NCI-H2171 (cell line): ENCODE data around the gene ADGRE1.

Source experiments
- DNase-seq: peaks from one replicate; lab custom pipeline; 2025; lab: John Stamatoyannopoulos, UW

Gene ADGRE1

DNA sequence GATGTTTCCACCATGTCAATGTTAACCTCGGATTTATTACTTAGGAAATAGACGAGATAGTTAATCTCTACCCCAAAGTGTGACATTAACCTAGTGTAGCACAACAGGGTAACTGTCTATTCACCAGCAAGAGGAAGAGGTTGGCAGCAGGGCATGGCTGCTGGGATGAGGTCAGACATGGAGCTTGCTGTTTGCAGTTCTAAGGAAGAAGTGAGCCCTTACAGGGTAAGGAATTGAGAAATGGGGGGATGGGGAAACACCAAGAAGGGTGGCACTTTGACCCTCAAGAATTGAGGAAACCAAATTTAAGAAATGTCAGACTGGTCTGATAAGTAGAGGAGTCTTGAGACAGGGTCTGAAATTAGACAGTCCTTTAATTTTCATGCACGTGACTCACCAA is 71.4 kb downstream of the ADGRE1 start:
- DNase-seq = no peak

DNA sequence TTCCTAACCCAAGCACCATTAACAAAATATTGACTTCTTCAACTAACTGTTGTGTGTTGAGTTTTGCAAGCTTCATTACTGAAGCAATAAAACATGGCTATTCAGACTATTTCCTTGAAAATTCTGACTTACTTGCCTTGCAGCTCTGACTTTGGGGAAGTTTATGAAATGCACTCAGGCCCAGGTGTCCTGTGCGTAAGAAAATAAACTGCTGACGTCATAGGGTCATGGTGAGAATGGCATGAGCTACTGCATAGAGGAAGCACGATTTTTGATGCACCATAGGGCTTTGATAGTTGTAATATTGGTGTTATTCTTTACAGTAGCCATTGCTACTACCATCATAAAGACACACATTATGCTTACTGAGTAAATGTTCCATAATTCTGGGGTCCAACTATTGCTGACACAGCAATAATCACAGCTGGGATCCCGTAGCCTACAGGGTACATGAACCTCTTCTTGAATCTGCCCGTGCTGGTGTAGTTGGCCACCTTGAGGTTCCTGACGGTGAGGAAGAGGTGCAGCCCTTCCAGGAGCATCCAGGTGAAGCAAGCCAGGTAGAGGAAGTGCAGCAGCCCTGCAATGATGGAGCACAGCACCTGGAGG is 76.0 kb downstream of the ADGRE1 start:
- no peak for DNase-seq

DNA sequence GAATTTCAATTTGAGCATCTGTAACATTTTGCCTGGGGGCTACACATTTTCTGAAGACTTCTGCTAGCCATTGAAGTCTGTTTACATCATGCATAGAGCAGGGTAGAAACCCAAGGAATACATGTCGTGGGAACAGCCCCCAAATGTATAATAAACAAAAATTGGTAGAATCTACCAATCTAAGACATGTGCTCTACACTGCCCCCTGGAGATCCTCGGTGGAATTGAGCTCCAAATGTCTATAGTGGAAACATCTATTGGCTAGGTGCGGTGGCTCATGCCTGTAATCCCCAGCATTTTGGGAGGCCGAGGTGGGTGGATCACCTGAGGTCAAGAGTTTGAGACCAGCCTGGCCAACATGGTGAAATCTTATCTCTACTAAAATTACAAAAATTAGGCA is 76.6 kb downstream of the ADGRE1 start:
- no peak for DNase-seq

GRCh38 chr19:6967967-6968366 is 80.6 kb downstream of the ADGRE1 start:
- DNase-seq = no peak

DNA sequence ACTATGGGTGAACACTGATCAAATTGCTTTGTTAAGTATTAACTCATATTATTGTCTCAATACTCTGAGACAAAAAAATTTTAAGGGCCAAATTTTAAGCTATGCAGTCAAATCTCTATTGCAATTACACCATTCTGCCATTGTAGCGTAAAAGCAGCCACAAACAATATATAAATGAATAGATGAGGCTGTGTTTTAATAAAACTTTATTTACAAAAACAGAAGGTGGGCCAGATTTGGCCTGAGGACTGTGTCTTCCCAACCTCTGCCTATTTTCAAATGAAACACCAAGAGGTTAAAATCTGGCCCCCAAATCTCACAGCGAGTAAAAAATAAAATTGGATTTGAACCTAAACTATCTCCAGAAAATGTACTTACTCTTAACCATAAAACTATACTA is 82.1 kb downstream of the ADGRE1 start:
- no peak for DNase-seq

DNA sequence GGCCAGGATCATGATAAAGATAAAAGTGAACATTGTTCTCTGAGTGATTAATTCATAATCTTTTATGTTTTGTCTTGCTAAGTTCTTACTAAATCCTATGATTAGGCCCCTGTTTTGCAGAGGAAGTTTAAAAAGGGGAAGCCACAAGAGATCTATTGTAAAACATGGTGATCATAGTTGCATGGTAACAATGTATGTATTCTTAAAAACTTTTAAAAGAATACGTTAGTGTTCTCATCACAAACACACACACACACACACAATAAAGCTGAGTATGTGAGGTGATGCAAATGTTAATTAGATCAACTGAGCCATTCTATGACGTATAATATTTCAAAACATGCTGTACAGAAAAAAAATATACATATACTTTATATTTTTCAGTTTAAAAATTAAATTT is 82.6 kb downstream of the ADGRE1 start:
- DNase-seq = no peak

DNA sequence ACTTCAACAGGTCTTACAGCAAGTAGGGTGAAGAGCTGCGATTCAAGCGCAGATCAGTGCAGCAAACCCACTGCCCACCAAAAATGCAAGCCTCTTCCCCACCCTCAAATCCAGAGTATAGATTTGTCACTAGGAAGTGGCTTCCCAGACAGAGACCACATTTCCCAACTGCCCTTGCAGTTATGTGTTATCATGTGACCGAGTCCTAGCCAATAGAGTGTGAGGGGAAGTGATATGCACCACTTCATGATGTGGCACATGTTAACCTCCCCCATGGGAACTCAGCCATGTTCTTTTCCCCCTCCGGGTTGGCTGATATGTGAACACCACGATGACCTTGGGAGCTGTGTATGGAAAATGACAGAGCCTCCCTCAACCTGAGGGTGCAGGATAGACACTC is 83.1 kb downstream of the ADGRE1 start:
- peak; percentile 38 for DNase-seq

- no peak for DNase-seq
These were observed 84.0 kb downstream of the ADGRE1 start for GRCh38 chr19:6971366-6971765.

DNA sequence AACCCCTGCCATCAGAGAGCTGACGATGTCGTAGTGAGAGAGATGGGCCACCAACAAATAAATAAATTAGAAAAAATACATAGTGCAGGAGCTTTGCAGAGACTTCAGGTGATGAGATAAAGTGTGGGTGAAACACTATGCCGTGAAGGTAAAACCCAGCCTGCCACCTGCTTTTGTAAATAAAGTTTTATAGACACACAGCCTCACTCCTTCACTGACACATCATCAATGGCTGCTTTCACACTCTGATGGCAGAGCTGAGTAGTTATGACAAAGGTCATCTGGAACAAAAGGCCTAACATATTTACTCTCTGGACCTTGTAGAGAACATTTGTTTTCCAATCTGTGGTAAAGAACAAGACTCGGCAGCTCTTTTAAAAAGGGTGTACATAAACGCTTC is 88.8 kb downstream of the ADGRE1 start:
- DNase-seq = no peak

DNA sequence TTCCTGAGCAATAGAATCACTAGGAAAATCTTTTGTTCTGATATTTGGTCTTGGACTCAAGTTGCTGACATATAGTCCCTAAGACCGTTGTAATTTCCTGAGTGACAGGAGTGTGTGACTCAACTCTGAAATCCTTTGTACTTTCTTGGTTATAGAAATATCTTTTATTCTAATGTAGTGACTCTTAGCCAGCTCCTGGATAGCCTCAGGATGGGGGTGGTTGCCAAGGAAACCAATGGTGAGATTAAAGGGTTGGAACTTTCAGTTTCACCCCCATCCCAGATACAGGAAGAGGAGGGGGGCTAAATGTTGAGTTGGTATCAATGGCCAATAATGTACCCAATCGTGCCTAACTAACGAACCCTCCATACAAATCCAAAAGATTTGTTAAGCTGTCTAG is 92.0 kb downstream of the ADGRE1 start:
- no peak for DNase-seq

DNA sequence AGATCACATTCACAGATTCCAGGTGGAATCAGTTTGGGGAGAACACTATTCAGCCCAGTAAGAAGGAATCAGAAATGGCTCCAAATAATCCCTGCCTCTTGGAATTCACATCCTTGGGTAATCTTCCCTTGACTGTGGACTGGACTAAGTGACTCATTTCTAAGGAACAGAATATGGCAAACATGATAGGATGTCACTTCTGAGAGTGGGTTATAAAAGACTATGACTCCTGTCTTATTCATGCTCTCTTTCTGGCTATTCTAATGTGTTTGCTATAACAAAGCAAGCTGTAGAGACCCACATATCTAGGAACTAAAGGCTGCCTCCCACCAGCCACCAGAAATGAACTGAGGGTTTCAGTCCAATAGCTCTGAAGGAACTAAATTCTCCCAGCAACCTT is 96.1 kb downstream of the ADGRE1 start:
- no peak for DNase-seq

GRCh38 chr19:6987850-6988249 is 100.5 kb downstream of the ADGRE1 start:
- no peak for DNase-seq

DNA sequence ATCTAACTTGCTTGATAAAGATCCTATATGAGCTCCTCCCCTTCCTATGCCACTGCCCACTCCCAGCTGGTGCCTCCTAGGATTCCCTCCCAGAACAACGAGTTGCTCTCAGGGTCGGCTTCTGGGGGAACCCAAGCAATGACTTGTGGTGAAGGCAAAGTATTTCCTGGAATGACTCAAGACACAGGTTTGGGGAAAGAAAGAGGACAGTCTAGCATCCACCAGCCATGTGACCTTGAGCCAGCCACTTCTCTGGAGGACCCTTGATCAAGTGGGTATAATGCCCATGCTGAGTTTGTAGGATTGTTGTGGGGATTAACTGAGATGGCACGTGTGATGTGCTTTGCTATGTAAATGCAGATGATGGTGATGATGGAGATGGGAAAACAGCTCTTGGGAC is 100.9 kb downstream of the ADGRE1 start:
- DNase-seq = no peak
